GM19452 (cell line): ENCODE results near the gene CRYM.
"Not testable (repeated sequence)": the region's sequence is repeated elsewhere in the genome, so short reads cannot be mapped to it uniquely, and the experiment has no call there.

ENCODE experiments used
- ATAC-seq: cut with Tn5 transposase; IDR thresholded peaks from one replicate; pipeline ENCODE4 v1.9.1; 2021; ENCODE audit not compliant: unreplicated experiment

Gene CRYM

GRCh38 chr16:21279501-21279900, 1.4 kb upstream of the CRYM start:
- ATAC-seq: no peak

- no peak for ATAC-seq
These were observed 804 bp downstream of the CRYM start for GRCh38 chr16:21277045-21277926.

GRCh38 chr16:21276090-21276489, 2.0 kb downstream of the CRYM start:
- no peak for ATAC-seq

GRCh38 chr16:21275529-21275928, 2.6 kb downstream of the CRYM start:
- ATAC-seq: no peak

GRCh38 chr16:21274172-21274726, 3.8 kb downstream of the CRYM start:
- no peak for ATAC-seq

GRCh38 chr16:21272763-21273162, 5.3 kb downstream of the CRYM start:
- not testable (repeated sequence) for ATAC-seq

GRCh38 chr16:21272253-21272652, 5.8 kb downstream of the CRYM start:
- no peak for ATAC-seq

- no peak for ATAC-seq
These were observed 9.9 kb downstream of the CRYM start for GRCh38 chr16:21268236-21268635.

- ATAC-seq: no peak
These were observed 10.8 kb downstream of the CRYM start for GRCh38 chr16:21267298-21267697.

GRCh38 chr16:21265104-21265837, 12.8 kb downstream of the CRYM start:
- no peak for ATAC-seq

GRCh38 chr16:21264571-21265036, 13.5 kb downstream of the CRYM start:
- no peak for ATAC-seq

GRCh38 chr16:21263640-21264570, 14.2 kb downstream of the CRYM start:
- ATAC-seq: peak; percentile 78

GRCh38 chr16:21262779-21263639, 15.1 kb downstream of the CRYM start:
- ATAC-seq: no peak

GRCh38 chr16:21260870-21261791, 17.0 kb downstream of the CRYM start:
- no peak for ATAC-seq

GRCh38 chr16:21257284-21257683, 20.8 kb downstream of the CRYM start:
- no peak for ATAC-seq

- ATAC-seq: no peak
These were observed 21.5 kb downstream of the CRYM start for GRCh38 chr16:21256636-21257035.

- no peak for ATAC-seq
These were observed 24.6 kb downstream of the CRYM start for GRCh38 chr16:21253470-21253869.

- no peak for ATAC-seq
These were observed 27.8 kb downstream of the CRYM start for GRCh38 chr16:21250072-21250923.
